Activated CD4-positive, alpha-beta T cell treated with anti-CD3 and anti-CD28 coated beads, Interleukin-2, amount 50 U/mL, for 1 hour (primary cell): ENCODE measurements around the gene OSBPL9.

ENCODE experiments used
- DNase-seq: peaks from one replicate; pipeline ENCODE4 v3.0.0-alpha.2; 2020

Gene OSBPL9

DNA sequence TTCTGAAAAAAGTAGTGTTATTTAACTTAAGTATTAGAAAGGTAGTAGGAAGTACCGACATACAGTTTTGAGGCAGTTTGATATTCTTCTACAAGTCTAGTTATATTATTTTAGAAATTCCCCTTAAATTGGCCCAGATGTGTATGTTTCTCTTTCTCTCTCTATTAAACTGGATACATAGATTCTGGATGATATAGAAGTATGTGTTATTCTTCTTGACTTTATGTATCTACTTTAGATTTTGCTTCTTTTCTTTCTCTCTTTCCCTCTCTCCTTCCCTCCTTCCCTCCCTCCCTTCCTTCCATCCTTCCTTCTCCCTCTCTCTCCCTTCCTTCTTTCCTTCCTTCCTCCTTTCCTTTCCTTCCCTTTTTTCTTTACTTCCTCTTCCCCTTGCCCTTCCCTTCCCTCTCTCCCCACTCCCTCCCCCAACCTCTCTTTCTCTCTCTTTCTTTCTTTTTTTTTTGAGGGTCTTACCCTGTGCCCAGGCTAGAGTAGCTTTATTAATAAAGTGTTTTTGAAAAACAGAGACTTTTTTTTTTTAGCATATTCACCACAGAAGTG is 124.3 kb downstream of the OSBPL9 start:
- DNase-seq = no peak

DNA sequence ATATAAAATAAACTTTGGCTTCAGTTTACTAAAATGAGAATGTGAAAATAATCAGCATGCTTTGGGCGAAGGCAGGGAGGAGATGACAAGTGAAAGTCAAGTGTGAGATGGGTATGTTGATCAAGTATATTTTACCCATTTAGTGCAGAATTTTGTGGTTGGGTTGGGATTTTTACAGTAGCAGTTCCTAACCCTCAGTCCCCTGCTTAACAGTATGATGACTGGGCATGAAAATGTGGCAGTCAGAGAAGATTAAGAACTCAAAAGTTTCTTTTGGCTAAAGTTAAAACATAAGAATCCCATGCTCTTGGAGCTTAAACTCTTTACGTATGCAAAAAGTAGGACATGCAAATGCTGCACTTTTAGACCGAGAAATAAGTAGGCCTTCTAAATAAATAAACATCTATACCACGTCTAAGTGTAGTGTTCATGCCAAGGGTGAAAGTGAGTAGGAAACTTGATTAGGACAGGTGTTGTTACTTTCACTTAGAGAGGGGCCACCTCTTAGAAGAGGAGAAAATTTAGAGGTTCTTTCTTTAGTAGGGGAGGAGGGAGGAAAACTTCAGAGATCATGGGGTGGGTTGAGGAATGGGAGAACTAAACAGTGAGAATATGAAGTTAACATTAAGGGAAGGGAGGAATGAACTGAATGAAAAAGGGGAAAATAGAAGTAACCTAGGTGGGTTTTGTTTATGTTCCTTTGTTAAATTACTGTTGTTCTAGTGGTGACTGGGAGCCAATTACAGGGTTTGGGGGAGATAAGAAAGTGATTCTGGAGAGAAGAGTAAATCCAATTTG is 127.8 kb downstream of the OSBPL9 start:
- no peak for DNase-seq

DNA sequence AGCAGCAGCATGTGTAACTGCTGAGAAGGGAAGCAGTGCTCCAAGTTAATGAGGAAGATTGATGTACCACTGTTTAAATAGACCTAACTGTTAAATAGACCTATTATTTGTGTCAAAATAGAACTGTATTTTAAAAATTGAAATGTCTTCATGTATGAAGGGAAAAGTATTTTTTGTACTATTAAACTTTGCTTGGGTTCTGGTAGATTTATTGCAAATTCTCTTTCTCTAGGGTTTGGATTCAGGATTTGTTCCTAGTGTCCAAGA is 128.3 kb downstream of the OSBPL9 start:
- DNase-seq = no peak

DNA sequence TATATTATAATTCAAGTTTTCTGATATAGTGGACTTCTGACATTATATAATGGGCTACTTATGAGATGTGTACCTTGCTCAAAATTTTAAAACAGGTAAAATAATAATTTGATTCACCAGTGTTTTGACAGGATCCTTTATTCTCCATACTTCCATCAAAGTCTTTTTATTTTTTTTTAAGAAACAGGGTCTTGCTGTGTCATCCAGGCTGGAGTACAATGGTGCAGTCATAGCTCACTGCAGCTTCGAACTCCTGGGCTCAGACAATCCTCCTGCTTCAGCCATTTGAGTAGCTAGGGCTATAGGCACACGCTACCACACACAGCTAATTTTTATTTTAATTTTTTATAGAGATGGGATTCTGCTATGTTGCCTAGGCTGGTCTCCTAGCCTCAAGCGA is 132.3 kb downstream of the OSBPL9 start:
- DNase-seq = no peak

DNA sequence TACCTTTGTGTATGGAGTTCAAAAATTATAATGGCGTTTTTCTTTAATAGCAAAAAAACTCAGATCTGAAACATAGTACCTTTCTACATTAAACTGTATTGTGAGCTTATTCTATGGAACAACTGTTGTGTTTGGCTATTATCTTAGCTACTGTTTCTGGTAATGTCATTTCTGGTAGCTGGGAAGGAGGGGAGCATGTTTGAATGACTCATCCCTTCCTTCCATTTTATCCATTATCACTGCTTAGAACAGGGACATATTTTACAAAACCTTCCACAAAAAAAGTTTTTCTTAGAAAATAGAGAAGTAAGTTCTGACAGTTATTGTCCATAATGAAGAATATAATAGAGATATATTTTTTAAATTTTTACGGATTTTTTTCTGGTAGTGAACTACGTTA is 133.3 kb downstream of the OSBPL9 start:
- no peak for DNase-seq

DNA sequence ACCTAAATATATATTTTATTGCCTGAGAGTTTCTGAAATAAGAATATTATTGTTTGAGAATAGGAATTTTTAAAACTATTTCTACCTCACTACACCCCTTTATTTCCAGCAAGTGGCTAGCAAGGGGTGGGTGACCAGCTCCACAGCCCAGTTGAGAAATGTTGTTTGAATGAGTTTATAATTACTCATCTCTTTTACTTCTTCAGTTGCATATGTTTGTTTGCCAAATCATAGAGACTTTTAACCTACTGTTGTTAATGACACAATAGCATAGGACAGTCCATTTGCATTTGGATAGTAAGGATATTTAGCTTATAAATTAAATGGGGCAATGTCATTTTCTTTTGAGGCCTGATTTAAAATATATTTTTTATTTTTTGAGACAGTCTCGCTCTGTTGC is 133.8 kb downstream of the OSBPL9 start:
- DNase-seq = no peak

DNA sequence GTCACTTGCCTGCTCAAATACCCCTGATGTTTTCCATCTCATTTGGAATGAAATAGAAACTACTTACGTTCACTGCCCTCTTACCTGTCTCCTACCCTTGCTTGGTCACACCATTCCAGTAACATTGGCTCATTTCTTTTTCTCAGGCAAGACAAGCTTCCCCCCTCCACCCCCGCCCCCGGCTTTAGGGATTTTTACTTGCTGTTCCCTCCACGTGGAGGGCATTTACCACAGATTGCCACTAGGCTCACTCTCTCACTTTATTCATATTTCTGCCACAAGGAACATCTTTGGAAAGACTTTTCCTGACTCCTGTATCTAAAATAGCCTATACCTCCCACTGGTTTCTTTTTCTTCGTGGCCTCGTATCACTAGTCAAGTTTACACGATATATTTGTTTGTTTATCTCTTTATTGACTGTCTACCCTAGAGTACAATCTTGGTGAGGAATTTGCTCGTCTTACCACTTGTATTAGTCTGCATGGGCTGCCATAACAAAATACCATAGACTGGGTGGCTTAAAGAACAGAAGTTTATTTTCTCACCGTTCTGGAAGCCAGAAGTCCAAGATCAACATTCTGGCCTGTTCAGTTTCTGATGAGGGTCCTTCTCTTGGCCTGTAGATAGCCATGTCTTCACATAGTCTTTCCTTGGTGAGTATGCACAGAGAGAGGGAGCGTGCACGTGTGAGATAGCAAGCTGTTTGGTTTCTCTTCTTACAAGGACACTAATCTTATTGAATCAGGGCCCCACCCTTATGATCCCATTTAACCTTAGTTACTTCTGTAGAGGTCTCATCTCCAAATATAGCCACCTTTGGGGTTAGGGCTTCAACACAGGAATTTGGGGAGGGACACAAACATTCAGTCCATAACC is 135.4 kb downstream of the OSBPL9 start:
- no peak for DNase-seq

DNA sequence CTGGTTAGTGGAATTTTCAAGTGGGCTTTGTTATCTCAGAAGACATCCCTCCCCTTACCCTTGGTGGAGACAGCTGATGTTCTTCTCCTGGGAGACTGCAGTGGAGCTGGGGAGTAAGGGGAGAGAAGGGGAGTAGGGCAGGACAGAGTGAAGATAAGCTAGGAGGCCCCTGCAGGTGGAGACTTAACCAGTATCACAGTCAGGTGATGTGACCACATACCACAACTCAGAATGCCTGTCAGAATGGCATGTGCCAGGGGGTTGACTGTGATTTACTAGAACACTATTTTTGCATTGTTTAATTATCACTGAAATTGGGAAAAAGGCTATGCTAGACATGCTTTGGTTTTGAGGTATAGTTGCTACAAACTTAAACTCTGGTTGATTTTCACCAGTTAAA is 137.1 kb downstream of the OSBPL9 start:
- DNase-seq = no peak

DNA sequence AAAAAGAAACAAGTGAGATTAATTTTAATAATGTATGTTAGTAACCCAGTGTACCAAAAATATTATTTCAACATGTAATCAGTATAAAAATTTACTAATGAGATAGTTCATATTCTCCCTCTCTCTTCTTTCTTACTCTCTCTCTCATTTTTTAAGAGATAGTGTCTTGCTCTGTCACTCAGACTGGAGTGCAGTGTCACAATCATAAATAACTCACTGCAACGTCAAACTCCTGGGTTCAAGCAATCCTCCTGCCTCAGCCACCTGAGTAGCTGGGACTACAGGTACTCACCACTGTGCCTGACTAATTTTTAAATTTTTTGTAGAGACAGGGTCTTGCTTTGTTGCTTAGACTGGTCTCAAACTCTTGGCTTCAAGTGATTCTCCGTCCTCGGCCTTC is 137.8 kb downstream of the OSBPL9 start:
- DNase-seq = no peak

DNA sequence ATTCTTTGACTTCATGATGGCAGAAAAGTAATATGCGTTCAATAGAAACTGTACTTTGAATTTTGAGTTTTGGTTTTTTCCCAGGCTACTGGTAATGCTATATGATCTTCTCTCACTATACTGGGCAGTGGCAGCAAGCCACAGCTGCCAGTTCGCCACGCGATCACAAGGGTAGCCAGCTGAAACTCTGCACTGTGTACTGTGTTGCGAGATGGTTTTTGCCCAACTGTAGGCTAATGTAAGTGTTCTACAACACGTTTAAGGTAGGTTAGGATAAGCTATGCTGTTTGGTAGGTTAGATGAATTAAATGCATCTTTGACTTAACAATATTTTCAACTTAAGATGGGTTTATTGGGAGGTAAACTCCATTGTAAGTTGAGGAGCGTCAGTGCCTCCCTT is 138.5 kb downstream of the OSBPL9 start:
- no peak for DNase-seq

DNA sequence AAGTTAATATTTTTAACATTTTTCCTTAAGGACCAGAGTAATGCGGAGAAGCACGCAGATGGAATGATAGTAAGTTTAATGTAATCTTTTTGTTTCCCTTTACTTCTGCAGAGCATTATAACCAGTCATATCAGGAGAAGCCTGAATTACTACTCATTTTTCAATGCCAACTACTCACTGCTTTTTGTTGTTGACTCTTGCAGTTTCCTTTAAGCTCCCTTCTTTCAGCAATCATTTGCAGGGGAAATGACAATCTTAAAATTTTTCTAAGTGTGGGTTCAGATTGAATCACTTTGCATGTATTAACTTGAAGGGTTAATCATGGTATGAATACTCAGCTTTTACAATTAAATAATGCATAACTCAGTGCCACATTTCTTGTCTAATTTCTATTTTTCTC is 139.4 kb downstream of the OSBPL9 start:
- DNase-seq = no peak

DNA sequence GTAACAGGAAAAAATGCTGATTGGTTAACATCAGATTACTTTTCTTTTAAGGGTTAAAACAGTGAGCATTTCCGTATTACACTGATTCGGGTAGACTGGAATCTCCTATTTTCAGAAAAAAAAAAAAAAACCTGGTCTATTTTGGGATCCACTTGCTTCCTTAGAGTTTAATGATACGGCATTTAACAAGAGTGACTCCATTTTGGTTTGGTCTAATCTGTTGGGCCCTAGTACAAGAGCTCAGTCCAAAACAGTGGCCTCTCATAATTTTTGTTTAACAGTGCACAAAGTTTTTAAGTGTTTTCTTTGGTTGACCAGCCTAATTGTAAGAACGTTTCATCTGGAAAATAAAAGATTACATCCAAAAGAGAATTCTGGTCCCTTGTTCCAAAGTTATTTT is 141.4 kb downstream of the OSBPL9 start:
- DNase-seq = no peak

DNA sequence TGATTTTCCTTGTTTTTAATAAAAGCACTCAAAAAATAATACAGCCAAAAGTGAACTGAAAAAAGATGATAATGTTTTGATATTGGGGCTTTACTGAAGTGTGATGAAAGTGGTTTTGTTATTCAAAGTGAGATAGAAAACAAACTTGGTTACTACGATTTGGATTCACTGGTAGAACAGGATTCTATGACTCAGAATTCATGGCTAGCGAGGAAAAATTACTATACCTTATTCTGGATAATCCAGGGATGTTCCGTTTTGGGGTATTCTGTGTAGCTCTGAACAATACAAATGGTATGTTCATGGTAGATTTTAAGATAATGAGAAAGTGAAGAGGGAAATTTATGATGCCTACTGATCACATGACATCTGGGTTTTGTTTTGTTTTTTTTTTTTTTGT is 144.0 kb downstream of the OSBPL9 start:
- DNase-seq = no peak

DNA sequence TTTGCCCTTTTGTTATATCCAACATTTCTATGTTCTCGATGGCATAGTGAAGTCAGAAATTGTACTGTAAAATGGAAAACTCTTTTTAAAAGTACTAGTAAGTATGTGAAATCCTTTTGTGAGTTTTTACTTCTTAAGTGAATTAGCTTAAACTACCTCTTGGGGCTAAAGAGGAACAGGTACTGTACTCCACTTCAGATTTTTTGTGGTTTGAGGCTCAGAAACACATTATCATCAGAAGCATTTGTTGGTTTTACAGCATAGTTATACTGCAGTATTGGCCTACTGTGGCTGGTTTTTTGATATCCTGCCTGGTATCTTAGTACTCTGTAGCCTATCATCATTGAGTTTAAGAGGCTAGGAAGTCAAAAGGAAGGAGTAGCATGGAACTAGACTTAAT is 144.5 kb downstream of the OSBPL9 start:
- no peak for DNase-seq

DNA sequence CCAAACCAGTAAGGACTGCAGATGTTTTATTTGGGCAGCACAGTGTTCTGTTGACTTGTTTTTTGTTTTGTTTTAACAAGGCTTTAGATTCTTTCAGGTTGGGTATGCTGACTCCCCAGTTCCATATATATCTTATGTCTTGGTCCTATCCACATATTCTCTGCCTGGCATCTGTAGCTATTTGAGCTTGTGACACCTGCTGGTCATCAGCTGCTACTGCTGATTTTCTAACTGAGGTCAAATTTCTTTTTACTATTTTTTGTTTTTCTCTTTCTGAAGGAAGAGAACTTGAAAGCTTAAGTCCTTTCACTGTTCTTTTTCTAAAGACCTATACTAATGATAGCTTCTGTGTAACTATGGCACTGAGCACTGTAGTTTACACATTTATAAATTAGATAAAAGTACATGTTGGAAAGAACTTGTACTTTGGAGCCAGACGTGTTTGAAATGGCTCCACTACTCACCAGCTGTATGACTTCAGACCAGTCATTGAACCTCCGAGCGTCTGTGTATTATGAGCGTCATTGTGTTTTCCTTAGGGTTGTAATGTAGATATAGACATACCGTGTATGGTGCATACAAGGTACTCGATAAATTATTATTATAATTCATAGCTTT is 152.2 kb downstream of the OSBPL9 start:
- peak; percentile 11 for DNase-seq

DNA sequence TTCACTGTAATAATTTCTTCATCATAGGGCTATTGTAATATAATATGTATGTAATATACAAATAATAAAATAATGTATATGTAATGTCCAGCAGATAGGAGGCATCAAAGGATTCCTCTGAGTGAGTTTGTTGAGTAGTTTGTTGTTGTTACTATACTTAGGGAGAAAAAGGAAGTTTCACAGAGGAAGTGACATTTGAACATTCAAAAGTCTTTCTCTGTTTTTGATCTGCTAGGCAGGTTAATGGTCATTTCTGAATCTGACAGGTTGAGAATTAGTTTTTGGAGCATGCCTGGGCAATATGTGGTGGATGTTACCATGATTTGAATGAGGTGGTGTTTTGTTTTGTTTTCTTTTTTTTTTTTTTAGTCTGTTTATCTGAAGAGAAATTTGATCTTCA is 159.5 kb downstream of the OSBPL9 start:
- DNase-seq = no peak

DNA sequence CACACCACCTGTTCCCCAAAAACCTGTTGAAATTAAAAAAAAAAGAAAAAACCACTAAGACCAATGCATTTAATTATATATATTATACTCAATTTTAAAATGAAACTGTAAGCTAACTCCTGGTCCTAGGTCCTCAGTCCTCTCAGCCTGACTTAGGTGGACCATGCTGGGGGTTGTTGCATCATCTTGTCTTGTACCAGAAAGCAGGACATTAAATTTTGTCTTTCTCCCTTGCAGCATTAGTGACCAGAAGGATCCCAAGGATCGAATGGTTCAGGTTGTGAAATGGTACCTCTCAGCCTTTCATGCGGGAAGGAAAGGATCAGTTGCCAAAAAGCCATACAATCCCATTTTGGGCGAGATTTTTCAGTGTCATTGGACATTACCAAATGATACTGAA is 164.0 kb downstream of the OSBPL9 start:
- no peak for DNase-seq

DNA sequence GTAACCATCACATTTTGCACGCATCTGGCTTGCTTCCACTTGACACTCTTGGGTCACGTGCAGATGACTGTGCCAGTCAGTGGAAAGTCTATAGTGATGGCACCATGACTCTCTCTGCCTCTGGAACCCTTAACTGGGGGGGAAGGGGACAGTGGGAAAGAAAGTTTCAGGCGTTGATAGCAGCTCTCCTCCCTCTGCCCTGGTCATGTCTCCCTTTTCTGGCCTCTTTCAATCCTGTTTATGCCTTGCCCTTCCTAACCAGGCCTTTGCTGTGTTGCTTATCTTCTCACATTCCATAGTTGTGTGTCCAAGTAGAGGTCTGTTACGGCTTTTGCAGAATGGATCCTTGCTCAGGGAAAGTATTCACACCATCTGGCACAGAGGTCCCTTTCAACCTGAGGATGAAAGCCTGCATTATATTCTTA is 168.1 kb downstream of the OSBPL9 start:
- no peak for DNase-seq

DNA sequence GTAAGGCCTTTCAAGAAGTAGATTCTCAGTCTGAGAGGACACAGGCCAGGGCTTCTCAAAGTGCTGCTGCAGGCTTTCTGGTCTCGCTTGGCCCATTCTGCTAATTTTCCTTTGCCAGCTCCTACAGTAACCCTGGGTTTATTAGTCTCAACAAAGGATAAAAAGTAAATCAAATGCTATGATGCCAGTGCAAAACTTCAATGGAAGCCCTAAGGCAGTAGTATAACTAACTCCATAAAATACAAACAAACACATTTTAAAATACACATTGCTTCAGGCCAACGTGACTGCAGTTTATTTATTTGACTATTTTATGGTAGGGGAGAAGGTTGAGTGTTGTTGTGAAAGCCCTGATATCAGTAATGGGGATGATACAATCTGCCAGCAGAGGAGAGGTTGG is 172.0 kb downstream of the OSBPL9 start:
- no peak for DNase-seq

DNA sequence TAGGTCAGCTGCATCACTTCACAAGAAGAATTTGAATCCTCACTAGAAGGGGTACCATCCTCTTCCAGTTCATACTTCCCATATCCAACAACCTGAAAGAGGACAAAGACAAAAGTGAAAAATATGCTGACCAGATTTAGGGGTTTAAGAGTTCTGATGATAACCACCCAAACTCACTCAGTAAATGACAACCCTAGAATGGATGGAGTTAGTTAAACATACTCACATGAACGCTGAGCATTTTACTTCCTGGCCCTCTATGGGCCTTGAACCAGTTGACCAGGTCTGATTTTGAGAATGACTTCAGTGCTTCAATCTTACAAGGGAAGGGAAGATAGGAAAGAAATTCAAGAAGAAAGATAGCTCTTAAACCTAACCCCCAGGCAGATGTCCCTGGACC is 172.4 kb downstream of the OSBPL9 start:
- DNase-seq = no peak

DNA sequence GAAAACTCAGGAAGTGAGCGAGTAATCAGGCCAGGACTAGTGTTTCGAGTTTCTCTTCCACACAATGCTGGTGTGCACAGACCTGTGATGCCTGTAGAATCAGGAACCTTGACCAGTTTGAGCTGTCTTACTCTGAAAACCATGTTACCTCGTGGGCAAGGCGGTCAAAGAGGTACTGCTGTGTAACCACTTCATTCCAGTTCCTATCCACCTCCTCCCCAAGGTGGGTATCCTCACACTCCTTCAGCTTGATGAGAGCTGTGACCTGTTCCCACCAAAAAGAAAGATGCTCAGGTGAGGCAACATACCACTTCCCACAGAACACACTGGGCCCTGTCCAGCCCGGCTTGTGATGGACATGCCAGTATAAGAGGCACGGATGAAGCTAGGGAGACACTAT is 173.5 kb downstream of the OSBPL9 start:
- no peak for DNase-seq

DNA sequence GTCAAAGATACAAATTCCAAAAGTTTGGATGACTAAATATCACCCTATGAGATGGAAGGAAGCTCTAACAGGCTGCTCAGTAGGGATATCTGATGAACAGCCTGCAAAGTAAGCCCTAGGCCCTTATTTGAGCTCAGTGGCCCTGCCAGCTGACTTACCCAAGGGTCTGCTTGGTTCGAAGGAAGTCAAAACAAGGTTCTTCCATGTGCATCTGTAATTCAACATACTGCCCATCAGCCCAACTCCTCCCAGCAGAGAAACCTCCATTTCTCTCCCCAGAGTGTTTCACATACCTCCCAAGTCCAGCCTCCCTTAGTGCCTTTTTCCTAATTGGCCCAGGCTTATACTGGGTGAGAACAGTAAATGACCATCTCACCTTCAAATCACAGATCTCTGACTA is 175.0 kb downstream of the OSBPL9 start:
- DNase-seq = no peak

DNA sequence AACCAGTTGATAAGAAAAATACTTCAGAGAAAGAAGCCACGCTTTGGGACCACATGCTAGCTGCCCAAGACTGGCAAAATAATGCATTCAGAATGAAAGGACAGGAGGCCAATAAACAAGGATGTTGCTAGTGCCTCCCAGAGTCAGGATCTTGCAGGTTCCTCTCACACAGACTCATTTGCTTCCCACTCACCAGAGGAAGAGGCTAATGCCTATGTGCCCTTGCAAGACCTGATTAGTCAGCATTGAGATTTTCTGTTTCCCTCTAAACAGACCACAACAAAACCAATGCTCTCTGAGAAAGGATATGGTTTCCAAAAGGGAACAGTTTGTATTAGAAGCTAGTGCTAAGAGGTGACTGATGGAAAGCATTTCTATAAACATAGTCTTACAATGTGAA is 176.0 kb downstream of the OSBPL9 start:
- no peak for DNase-seq

DNA sequence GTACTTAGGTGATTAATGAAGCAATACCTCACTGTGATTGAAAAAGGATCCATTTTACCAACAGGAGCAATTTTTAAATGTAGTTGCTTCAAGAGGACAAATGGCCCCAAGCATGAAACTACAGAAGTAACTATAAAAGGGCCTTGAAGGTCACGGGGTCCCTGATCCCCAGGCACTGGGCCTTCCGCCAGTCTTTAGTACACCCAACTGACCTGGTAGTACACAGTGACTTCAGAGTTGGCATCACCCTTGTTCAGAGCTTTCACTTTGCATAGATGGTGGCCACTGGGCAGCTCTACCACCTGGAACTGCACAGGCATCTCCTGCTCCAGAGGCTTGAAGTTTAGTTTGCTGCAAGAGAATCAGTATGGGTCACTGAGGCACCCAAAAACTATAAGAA is 177.4 kb downstream of the OSBPL9 start:
- DNase-seq = no peak
